ENCODE data around the gene FAH.

The FAH gene

GRCh38 chr15:80234883-80235282 lies 82.1 kb downstream of the FAH start:
- no peak overlapping the region for H3K27ac ChIP-seq
- peak; percentile 79 for TF ChIP-seq CTCF (conservative IDR thresholded peaks at IDR 0.05)
- no peak for TF ChIP-seq ZFX (IDR thresholded peaks at IDR 0.05)

Data from C4-2B (cell line).